SU-DHL-6 (cell line): Measurements from ENCODE around the gene NFIC.

Source experiments
- EZH2phosphoT487 ChIP-seq: fragments of 200-600 bp; sonication (generic), shearing (Covaris generic); conservative IDR thresholded peaks from 2 replicates; pipeline ENCODE4 v1.6.1; 2018; ENCODE audit warnings: mild to moderate bottlenecking, antibody characterized with exemption, low read length, moderate library complexity, mixed read lengths
- TF ChIP-seq, protein P1 (sequence below): fragments of 200-600 bp; sonication (generic); IDR thresholded peaks from one replicate; pipeline ENCODE4 v1.5.1; 2017; ENCODE audit warnings: antibody characterized with exemption, mild to moderate bottlenecking, low read length, moderate library complexity; ENCODE audit not compliant: insufficient read depth, poor library complexity, severe bottlenecking

DNA sequence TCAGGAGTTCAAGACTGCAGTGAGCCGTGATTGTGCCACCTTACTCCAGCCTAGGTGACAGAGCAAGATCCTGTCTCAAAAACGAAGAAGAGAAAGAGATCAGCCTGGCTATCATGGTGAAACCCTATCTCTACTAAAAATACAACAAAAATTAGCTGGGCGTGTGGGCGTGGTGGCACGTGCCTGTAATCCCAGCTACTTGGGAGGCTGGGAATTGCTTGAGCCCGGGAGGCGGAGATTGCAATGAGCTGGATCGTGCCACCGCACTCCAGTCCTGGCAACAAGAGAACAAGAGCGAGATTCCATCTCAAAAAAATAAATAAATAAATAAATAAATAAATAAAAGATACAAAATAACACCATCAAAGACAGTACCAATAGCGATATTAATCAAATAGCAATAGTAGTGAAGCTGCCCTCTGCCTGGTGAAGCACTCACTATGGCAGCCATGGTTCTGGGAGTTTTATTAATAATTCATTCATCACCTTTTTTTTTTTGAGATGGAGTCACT lies 53.9 kb downstream of the NFIC start:
- TF ChIP-seq, protein P1, sequence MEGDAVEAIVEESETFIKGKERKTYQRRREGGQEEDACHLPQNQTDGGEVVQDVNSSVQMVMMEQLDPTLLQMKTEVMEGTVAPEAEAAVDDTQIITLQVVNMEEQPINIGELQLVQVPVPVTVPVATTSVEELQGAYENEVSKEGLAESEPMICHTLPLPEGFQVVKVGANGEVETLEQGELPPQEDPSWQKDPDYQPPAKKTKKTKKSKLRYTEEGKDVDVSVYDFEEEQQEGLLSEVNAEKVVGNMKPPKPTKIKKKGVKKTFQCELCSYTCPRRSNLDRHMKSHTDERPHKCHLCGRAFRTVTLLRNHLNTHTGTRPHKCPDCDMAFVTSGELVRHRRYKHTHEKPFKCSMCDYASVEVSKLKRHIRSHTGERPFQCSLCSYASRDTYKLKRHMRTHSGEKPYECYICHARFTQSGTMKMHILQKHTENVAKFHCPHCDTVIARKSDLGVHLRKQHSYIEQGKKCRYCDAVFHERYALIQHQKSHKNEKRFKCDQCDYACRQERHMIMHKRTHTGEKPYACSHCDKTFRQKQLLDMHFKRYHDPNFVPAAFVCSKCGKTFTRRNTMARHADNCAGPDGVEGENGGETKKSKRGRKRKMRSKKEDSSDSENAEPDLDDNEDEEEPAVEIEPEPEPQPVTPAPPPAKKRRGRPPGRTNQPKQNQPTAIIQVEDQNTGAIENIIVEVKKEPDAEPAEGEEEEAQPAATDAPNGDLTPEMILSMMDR: no peak
- TF ChIP-seq EZH2phosphoT487: no peak
